Measurements from ENCODE around the gene KRTAP9-1.
"Not testable (repeated sequence)": the region's sequence is repeated elsewhere in the genome, so short reads cannot be mapped to it uniquely, and the experiment has no call there.

The KRTAP9-1 gene, protein sequence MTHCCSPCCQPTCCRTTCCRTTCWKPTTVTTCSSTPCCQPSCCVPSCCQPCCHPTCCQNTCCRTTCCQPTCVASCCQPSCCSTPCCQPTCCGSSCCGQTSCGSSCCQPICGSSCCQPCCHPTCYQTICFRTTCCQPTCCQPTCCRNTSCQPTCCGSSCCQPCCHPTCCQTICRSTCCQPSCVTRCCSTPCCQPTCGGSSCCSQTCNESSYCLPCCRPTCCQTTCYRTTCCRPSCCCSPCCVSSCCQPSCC

DNA sequence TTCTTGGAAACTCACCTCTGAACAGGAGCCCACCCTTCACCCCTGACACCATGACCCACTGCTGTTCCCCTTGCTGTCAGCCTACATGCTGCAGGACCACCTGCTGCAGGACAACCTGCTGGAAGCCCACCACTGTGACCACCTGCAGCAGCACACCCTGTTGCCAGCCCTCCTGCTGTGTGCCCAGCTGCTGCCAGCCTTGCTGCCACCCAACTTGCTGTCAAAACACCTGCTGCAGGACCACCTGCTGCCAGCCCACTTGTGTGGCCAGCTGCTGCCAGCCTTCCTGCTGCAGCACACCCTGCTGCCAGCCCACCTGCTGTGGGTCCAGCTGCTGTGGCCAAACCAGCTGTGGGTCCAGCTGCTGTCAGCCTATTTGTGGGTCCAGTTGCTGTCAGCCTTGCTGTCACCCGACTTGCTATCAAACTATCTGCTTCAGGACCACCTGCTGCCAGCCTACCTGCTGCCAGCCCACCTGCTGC, at the start of gene KRTAP9-1:
KRTAP9-1 (plus strand) TSS at position 51 of the 482 bp plus-strand sequence; CDS start at position 51, 0 bp downstream.
- DNase-seq, result not testable (repeated sequence)

DNA sequence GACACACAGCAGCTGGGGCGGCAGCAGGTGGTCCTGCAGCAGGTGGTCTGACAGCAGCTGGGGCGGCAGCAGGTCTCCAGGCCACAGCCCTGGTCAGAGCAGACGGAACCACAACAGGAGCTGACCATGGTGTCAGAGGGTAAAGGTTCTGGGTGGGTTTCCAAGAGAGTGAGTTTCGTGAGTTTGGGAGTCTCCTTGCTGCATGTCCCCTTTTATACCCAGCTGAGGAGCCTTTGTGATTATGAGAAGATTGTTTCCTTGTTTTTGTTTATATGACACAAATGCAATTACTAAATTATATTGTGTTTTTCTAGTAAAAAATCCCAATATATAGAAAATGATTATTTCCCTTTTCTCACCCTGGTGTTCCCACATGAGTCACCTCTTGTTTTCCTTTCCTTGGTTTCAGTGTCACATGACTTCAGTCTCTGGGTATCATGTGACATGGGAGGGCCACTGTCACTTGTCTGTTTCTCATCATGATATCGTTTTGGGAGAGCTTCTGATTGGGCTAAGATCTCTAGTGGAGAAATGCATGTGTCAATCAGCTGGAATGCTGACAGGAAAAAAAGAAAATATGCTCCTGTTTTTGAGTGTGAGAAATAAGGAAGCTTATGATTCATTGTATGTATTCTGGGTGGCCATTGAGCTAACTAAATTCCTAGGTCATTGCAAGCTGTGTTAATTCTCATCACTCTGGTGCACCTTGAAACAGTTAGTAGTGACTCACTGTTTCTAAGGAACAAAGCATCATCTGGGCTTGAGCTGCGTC, 49.1 kb upstream of the KRTAP9-1 start, which contains the start of gene KRTAP4-6:
KRTAP4-6 (minus strand) TSS at position 185 of the 772 bp plus-strand sequence; CDS start at position 128, 57 bp downstream.
- no peak for DNase-seq

DNA sequence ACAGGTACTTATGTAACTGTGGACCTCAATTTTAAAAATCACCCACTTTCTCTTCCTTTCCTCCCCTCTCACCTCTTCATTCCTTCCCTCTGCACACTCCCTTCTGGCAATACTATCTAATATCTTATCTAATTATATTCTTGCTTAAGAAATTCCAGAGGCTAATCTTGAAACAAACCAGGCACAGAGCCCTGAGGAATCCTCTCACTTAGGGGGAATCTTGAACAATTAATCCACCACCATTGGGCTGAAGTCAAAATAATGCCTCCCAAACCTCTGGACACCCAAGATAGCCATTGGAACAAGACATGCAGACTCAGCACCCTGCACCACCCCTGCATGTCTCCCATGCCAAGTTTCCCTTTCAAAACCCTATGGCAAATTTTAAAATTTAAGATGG, 48.3 kb upstream of the KRTAP9-1 start:
- no peak for DNase-seq

DNA sequence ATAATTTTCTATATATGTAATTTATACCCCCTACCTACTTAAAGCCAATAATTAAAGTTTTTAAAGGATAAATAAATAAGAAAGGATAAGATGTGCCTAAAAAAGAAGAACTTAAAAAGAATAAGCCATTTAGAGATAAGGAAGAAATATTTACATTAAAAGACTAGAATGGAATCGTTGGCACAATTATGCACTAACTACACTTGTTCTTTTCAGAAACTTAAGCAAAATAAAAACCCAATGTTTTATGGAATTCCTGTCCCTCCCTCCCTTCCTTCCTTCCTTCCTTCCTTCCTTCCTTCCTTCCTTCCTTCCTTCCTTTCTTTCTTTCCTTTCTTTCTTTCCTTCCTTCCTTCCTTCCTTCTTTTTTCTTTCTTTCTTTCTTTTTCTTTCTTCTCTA, 44.8 kb upstream of the KRTAP9-1 start:
- DNase-seq, result no peak

DNA sequence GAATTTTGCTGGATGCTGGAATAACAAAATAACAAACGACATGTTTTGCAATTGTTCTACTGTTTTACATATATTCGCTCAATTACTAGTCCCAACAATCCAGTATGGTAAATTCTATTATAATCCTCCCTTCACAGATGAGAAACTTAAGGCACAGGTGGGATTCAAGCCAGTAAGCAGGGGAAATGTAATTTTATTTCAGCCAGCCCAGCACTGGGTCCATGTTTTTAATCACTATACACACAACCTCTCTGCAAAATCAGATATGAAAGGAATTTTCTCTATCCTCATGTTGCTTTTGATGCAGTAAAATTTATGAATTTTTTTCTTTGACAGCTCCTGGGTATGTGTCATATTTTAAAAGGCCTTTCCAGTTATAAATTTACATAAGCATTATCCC, 44.4 kb upstream of the KRTAP9-1 start:
- no peak for DNase-seq

DNA sequence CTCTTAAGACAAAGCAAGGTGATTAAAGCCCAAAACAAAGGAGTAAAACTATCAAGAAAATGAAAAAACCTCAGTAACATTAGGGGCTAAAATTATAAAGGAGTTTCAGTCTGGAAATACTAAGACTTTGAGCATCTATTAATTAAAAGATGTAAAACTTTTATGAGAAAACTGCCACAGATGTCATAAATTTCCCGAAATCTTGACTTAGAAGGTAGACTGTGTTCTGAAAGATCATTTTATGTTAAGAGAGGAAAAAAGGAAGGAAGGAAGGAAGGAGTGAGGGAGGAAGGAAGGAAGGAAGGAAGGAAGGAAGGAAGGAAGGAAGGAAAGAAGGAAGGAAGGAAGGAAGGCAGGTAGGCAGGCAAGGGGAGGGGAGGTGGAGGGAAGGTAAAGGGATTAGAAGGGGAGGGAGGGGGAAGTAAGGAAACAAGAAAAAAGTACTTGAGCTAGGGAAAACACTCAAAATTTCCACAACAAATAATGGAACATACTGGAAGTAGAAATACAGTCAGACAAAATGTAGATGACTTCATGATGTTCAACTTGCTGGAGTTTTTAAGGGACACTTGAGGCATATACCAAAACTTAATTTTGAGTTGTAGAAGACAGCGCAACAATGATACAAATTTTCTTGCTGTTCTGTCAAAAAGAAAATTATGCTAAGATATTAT, 42.0 kb upstream of the KRTAP9-1 start:
- DNase-seq, result no peak

DNA sequence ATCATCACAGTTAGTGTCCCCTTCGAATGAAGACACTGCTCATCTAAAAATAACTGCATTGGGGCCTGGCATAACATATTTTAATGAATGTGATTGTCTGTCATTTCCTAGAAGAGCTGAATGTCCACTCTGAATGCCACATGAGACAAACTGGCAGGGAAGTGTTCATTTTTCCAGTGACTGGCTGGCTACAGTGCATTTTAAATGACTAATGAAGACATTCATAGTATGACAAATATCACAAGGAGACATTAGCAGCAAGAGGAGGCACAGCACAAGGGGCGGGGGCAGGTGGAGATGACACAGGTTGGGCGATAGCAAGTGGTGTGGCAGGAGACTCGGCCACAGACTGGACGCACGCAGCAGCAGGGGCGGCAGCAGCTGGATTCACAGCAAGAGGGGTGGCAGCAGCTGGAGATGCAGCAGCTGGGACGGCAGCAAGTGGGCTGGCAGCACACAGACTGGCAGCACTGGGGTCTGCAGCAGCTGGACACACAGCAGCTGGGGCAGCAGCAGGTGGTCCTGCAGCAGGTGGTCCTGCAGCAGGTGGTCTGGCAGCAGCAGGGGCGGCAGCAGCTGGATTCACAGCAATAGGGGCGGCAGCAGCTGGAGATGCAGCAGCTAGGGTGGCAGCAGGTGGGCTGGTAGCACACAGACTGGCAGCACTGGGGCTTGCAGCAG, 40.6 kb upstream of the KRTAP9-1 start:
- DNase-seq, result not testable (repeated sequence)

DNA sequence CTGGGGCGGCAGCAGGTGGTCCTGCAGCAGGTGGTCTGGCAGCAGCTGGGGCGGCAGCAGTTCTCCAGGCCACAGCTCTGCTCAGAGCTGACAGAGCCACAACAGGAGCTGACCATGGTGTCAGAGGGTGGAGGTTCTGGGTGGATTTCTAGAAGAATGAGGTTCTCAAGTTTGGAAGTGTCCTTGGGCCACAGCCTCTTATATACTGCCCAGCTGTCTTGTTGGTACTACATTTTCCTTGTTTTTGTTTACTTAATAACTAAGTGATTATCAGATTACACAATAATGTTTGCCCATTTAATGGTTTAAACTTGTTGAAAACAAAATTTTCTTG, 40.1 kb upstream of the KRTAP9-1 start, which contains the start of gene KRTAP4-5:
KRTAP4-5 (minus strand) TSS at position 174 of the 334 bp plus-strand sequence; CDS start at position 116, 58 bp downstream.
- DNase-seq, result no peak

DNA sequence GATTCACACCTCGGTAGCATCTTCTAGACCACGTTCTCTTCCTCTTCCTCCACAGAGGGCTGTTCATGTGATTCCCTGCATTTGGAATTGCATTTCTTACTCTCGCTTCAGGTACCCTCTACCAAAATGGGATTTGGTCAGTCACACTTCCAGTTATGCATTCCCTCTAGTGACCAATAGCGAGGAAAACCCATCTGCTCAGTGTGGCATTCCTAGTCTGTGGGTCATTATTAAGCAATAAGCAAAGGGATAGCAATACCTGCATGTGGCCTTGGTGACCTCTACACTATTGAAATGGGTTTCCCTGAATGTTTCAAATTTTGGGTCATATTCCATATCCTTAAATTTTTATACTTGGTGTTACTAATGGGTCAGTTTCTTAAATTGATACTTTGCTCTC, 39.7 kb upstream of the KRTAP9-1 start:
- no peak for DNase-seq

DNA sequence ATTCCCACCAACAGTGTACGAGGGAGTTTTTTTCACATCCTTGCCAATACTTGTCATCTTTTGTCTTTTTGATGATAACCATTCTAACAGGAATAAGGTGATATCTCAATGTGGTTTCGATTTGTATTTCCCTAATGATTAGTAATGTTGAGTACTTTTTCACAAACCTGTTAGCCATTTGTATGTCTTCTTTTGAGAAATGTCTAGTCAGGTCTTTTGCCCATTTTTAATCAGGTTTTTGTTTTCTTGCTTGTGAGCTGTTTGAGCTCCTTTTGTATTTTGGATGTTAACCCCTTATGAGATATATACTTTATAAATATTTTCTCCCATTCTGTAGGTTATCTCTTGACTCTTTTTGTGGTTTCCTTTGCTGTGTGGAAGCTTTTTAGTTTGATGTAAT, 38.2 kb upstream of the KRTAP9-1 start:
- DNase-seq, result no peak

DNA sequence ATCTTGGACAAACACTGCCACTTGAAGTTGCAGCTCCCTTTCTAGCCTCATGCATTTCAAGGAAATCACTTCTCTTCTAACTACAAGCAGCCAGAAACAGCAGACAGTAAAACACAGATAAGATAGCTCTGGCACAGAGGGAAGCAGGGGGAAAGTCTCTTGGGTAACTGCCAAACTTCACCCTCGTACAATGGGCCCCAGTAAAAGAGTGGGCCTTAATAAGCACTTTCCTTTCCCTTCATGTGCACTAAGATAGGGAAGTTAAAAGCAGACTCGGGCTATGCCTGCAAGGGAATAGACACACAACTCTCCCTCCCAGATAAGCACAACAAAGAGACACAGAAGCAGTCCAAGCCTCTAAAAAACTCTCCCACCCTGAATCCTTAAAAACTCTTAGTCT, 35.8 kb upstream of the KRTAP9-1 start:
- no peak for DNase-seq

DNA sequence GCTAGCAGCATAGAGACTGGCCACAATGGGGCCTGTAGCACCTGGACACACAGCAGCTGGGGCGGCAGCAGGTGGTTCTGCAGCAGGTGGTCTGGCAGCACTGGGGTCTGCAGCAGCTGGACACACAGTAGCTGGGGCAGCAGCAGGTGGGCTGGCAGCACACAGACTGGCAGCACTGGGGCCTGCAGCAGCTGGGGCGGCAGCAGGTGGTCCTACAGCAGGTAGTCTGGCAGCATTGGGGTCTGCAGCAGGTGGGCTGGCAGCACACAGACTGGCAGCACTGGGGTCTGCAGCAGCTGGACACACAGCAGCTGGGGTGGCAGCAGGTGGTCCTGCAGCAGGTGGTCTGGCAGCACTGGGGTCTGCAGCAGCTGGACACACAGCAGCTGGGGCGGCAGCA, 29.5 kb upstream of the KRTAP9-1 start:
- not testable (repeated sequence) for DNase-seq

DNA sequence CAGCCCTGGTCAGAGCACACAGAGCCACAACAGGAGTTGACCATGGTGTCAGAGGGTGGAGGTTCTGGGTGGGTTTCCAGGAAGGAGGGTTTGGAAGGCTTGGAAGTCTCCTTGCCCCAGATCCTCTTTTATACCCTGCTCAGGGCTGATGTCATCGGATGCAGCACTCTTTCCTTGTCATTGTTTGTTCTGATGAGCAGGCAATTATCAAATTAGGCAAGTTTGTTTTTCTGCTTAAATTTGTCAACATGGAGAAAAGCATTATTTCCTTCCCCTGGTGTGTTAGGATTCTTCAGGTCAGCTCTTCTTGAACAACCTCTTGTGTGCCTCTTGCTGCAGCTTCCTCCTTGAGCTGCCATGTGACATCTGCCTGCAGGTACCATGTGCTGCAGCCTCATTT, 29.0 kb upstream of the KRTAP9-1 start, which contains the start of gene KRTAP4-4:
KRTAP4-4 (minus strand) TSS at position 101 of the 400 bp plus-strand sequence; CDS start at position 44, 57 bp downstream.
- DNase-seq, result no peak

DNA sequence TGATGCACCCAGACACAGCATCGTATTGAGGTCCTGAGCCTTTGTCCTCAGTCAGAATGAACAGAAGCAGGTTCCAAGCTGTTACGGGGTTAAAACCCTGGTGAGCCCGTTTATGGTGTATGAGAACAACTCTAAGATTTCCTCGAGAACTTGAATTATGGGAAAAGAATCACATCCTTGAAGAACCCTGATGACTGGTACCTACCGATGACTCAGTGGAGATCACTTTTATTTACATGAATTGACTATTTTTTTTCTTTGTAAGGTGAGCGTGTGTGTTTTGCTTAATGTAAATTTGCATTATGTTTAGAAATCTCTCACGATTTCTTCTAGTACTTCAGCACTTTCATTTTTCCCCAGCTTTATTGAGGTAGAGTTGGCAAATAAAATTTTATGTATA, 25.9 kb upstream of the KRTAP9-1 start:
- no peak for DNase-seq

DNA sequence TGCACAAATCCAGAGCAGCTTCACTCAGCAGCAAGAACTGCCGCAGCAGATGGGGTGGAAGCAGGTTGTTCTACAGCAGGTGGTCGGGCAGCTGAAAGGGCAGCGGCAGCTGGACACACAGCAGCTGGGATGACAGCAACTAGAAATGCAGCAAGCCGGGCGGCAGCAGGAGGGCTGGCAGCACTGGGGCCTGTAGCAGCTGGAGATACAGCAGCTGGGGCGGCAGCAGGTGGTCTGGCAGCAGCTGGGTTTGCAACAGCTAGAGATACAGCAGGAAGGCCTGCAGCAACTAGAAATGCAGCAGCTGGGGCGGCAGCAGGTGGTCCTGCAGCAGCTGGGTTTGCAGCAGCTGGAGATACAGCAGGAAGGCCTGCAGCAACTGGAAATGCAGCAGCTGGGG, 22.1 kb upstream of the KRTAP9-1 start:
- no peak for DNase-seq

DNA sequence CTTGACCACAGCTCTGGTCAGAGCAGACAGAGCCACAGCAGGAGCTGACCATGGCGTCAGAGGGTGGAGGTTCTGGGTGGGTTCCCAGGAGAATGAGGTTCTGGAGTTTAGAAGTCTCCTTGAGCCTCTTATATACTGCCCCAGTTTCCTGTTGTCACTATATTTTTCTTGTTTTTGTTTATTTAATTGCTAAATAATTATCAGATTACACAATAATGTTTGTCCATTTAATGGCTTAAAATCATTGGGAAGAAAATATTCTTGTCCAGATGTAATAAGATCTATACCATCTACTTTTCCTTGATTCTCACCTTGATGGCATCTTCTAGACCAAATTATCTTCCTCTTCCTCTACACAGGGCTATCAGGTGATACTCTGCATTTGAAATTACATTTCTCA, 21.6 kb upstream of the KRTAP9-1 start, which contains the start of gene KRTAP4-3:
KRTAP4-3 (minus strand) TSS at position 101 of the 400 bp plus-strand sequence; CDS start at position 52, 49 bp downstream.
- DNase-seq, result no peak

DNA sequence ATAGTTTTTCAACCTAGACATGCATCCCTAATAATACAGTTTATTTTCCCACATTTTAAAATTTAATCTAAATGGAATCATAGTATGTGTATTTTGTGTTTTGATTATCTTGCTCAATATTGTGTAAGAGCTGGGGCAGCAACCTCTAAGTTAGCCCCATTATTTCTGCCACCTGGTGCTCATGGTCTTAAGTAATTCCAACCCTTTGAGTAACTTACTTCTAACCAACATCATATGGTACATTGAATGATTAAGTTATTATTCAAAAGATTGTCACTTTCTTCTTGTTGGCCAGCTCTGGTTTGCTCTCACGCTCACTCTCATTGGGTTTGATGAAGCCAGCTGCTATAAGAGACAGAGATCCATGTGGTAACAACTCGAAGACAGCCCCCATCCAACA, 17.8 kb upstream of the KRTAP9-1 start:
- DNase-seq, result no peak

DNA sequence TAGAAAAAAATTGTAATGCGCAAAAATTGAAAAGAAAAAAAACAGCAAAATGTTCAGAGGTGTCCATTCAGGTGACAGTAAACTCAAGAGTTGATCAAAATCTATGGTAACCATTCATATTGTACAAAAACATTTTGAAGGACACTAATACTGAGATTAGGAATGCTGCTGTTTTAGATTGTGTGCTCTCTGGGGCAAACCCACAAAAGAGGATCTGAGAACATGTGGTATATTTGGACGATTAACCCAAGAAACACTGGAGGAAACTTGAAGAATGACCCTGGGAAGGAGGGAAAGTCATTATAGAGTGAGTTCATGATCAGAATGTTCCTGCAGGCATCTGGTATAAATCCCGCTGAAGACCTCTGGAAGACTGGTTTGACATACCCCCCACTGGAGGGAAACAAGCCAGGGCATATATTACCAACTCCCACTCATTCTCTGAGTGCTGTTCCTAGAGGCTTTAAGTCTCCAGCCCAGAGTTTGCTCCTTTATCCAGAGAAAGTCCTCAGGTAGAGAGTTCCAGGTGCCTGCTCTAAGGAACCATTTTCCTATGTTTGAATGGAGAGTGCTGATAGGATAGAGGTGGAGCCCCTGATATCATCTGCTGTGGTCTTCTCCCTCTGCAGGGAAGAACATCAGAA, 12.8 kb upstream of the KRTAP9-1 start:
- no peak for DNase-seq

DNA sequence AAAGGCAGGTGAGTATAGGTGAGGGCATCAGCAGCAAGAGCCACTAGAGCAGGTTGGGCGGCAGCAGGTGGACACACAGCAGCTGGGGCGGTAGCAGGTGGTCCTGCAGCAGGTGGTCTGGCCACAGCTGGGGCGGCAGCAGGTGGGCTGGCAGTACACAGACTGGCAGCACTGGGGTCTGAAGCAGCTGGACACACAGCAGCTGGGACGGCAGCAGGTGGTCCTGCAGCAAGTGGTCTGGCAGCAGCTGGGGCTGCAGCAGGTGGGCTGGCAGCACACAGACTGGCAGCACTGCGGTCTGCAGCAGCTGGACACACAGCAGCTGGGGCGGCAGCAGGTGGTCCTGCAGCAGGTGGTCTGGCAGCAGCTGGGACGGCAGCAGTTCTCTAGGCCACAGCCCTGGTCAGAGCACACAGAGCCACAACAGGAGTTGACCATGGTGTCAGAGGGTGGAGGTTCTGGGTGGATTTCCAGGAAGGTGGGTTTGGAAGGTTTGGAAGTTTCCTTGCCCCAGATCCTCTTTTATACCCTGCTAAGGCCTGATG, 11.9 kb upstream of the KRTAP9-1 start, which contains the start of gene KRTAP4-2:
KRTAP4-2 (minus strand) TSS at position 495 of the 545 bp plus-strand sequence; CDS start at position 438, 57 bp downstream.
- DNase-seq, result no peak

DNA sequence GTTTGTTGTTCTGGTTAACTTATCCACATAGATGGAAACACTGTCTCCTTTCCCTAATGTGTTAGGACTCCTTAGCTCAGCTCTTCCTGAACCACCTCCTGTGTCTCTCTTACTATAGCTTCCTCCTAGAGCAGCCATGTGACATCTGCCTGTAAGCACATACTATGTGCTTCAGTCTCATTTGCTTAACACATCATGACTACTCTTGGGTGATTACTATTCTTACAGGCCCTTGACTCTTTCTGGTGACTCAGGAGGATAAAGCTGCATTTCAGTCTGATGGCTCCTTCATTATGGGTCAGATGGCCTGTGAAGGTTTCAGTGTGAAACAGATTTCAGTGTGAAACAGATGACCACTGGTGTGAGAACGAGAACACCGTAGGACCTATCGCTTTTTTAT, 11.3 kb upstream of the KRTAP9-1 start:
- DNase-seq, result no peak

DNA sequence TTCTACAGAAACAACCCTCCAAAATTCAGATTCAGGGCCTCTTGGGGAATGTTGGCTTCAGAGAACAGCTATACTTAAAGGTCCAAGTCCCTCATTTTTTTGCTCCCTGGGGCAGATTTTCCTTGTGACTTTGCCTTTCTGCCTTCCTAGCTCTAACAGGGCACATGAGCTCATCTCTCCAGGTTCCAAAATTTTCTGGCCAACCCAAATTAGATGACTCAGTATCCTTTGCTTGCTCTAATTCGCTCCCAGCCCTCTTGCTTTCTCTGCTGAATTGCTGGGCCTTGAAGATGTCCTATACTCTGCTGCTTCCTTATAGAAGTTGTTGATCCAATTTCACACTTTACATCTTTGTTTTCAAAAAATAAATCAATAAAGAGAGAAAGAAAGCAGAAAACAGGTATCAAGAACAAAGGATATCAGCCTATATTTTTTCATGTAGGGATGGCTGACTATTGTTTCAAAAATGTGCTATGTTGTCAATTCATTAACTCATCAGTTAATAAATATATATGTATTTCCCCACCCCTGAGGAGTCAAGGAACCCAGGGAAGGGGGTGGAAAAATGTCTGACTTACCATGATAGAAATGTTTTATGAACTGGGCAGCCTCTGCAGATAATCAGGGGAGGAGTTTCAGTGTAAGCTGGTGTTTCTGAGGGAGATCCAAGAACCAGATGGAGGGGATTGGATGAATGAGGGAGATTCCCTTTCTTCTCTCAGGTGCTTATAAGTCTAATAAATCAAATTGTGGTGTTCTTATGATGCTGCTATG, 10.7 kb upstream of the KRTAP9-1 start:
- no peak for DNase-seq
